Mucosa of descending colon (tissue), 3 donors: Measurements from ENCODE around the gene FOXL2NB. TPM values are rescaled to one million over a fixed set of nuclear protein-coding genes. Genes with fewer than 3 reads are reported as not detected.
A peak's percentile ranks its signal among the peaks of the same experiment; 100 is the strongest.

ENCODE experiments used
- ATAC-seq: fragments of 200-7000 bp; cut with Tn5 transposase; one replicate; pipeline ENCODE4 v1.9.1; 2020; ENCODE audit warnings: mild to moderate bottlenecking, moderate library complexity
- DNase-seq, 3 donors: peaks; one replicate each; pipeline ENCODE4 v3.0.0-alpha.2; 2020
- H3K36me3 ChIP-seq: fragments of 200-600 bp; one replicate; pipeline ENCODE4 v1.8.0; 2021; ENCODE audit warnings: low read depth, mild to moderate bottlenecking
- H3K4me1 ChIP-seq: fragments of 200-600 bp; one replicate; pipeline ENCODE4 v1.8.0; 2021; ENCODE audit warnings: low read depth, mild to moderate bottlenecking
- H3K4me3 ChIP-seq: fragments of 200-600 bp; one replicate; pipeline ENCODE4 v1.8.0; 2021; ENCODE audit warnings: mild to moderate bottlenecking
- H3K9me3 ChIP-seq: fragments of 200-600 bp; one replicate; pipeline ENCODE4 v1.8.0; 2021; ENCODE audit warnings: mild to moderate bottlenecking
- intact Hi-C, 2 donors: fragments of 100-400 bp; cut with DNase I in 1 of 2; cut with micrococcal nuclease in 1 of 2; formaldehyde crosslinking; loops; one replicate each; pipeline versions ENCODE4 v1.11.0 to v1.11.1; 2022; cut with DNase I, micrococcal nuclease
- total RNA-seq, 3 donors: library from RNA; stranded (reverse); fragmentation: NEBNext Ultra II Directional in 2 of 3; extraction: Animal tissue kit (Norgen Biotek cat#: 25700) in 2 of 3; gene quantifications; one replicate each; pipeline versions ENCODE4 v1.2.1 to v1.2.4, GENCODE V29; 2021 to 2023
- TF ChIP-seq, protein P1 (sequence below): fragments of 200-600 bp; IDR thresholded peaks from one replicate; pipeline ENCODE4 v1.8.0; 2022; ENCODE audit warnings: antibody characterized with exemption, mild to moderate bottlenecking
- donor health status: DM: no; HTN: no; CAD: no; lungs with moderate emphysema.
- donor health status: DM: no; HTN: no; CAD: no.
- donor health status: DM: no; HTN: yes; CAD: no.

Gene FOXL2NB
- total RNA-seq, 3 donors from 2014 or later = 0.17 TPM; not detected in 2

DNA sequence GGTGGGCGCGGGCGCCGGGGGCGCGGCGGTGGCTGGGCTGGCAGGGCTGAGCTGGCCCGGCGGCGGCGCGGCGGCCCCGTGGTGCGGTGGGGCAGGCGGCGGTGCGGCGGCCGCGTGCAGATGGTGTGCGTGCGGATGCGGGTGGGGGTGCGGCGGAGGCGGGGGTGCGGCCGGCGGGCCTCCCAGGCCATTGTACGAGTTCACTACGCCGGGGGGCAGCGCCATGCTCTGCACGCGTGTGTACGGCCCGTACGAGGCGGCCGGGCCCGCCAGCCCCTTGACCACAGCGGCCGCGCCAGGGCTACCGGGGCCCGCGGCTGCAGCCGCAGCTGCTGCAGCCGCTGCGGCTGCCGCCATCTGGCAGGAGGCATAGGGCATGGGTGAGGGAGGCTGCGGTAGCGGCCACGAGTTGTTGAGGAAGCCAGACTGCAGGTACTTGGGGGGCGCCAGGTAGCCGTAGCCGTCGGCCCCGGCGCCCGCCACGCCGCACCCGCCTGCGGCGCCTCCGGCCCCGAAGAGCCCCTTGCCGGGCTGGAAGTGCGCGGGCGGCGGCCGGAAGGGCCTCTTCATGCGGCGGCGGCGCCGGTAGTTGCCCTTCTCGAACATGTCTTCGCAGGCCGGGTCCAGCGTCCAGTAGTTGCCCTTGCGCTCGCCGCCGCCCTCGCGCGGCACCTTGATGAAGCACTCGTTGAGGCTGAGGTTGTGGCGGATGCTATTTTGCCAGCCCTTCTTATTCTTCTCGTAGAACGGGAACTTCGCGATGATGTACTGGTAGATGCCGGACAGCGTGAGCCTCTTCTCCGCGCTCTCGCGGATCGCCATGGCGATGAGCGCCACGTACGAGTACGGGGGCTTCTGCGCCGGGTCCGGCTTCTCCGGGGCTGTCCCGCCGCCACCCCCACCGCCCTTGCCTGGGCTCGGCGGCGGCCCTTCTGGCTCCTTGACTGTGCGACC is 1.0 kb upstream of the FOXL2NB start:
- ATAC-seq (peak; percentile 67), DNase-seq (peak; percentile 49 to 64 (median 61))
- TF ChIP-seq, protein P1, sequence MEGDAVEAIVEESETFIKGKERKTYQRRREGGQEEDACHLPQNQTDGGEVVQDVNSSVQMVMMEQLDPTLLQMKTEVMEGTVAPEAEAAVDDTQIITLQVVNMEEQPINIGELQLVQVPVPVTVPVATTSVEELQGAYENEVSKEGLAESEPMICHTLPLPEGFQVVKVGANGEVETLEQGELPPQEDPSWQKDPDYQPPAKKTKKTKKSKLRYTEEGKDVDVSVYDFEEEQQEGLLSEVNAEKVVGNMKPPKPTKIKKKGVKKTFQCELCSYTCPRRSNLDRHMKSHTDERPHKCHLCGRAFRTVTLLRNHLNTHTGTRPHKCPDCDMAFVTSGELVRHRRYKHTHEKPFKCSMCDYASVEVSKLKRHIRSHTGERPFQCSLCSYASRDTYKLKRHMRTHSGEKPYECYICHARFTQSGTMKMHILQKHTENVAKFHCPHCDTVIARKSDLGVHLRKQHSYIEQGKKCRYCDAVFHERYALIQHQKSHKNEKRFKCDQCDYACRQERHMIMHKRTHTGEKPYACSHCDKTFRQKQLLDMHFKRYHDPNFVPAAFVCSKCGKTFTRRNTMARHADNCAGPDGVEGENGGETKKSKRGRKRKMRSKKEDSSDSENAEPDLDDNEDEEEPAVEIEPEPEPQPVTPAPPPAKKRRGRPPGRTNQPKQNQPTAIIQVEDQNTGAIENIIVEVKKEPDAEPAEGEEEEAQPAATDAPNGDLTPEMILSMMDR = no peak
- no peaks in the 10 kb centered on the region for H3K36me3 ChIP-seq
- peaks cover 34% of the 10 kb centered on the region for H3K4me1 ChIP-seq
- H3K4me3 ChIP-seq = no peak overlapping the region
- intact Hi-C loops = loop anchor here in 1 of 2 donors (10.0 kb wide), 1 partner anchor 379 kb away; no protein-coding TSS in a partner anchor
- H3K9me3 ChIP-seq = no peaks in the 10 kb centered on the region

DNA sequence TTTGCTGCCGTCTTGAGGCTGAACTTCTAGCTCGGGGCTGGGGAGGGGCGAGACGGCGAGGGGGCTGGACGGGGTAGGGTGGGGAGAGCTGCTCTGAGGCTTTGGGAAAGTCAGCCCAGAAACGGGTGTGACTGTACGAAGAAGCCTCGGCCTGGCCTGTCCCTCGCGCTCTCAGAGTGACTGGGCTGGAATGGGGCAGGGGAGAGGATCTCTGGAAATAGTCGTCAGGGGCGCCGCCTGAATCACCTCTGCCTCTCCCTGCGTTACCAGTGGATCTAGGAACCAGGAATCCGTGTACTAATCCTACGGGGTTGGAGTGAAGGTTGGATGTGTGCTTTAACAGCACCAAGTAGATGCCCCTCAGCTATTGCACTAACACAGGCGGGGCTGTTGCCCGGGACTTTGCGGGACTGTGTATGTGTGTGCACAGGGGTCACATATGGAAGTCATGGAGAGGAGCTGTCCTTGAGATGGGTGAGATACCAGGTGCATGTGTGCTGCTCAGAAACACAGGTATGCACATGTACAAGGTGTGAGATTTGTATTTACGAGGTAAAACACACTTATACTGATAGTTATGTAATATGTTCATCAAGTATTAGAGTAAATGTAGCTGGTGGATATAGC is 591 bp downstream of the FOXL2NB start:
- no peak for DNase-seq
- Histone ChIP-seq H3K9me3 (no peaks in the 10 kb centered on the region), H3K36me3 (no peaks in the 10 kb centered on the region), H3K4me3 (no peak overlapping the region), H3K4me1 (peaks cover 34% of the 10 kb centered on the region)
- intact Hi-C loops = loop anchor here in 1 of 2 donors (10.0 kb wide), 1 partner anchor 377 kb away; no protein-coding TSS in a partner anchor
- TF ChIP-seq, protein P1 = no peak
- ATAC-seq = no peak

DNA sequence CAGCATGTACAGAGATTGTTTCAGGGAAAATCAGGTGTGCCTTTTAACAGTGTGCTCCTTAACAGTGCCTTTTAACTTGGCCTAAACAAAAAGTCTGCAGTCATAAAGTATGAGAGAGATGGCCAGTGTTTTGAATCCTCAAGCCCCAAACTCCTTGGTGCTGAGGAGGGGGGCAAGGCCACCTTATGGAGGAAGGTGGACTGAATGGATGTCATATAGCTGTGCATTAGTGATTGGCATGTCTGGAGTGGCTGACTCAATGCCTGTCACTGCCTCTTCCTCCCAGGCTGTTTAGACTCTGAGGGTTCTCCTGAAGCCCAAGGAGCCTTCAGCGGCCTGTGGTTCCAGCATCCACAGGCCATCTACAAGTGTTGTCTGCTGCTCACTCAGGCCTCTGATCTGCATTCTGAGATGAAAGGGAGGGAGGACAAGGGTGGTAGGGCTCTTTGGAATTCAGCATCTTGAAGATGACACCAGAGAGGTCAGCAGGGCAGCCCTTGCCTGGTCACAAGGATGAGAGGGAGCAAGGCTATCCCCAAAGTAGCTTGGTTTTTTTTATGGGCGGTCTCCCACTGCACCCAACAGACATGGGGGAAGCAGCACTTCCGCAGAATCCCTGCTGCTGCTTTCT is 1.5 kb downstream of the FOXL2NB start:
- DNase-seq (no peak), ATAC-seq (no peak)
- H3K9me3 ChIP-seq = no peaks in the 10 kb centered on the region
- intact Hi-C loops = loop anchor here in 1 of 2 donors (10.0 kb wide), 1 partner anchor 376 kb away; no protein-coding TSS in a partner anchor
- TF ChIP-seq, protein P1 = no peak
- no peaks in the 10 kb centered on the region for H3K36me3 ChIP-seq
- peaks cover 34% of the 10 kb centered on the region for H3K4me1 ChIP-seq
- H3K4me3 ChIP-seq = no peak overlapping the region

DNA sequence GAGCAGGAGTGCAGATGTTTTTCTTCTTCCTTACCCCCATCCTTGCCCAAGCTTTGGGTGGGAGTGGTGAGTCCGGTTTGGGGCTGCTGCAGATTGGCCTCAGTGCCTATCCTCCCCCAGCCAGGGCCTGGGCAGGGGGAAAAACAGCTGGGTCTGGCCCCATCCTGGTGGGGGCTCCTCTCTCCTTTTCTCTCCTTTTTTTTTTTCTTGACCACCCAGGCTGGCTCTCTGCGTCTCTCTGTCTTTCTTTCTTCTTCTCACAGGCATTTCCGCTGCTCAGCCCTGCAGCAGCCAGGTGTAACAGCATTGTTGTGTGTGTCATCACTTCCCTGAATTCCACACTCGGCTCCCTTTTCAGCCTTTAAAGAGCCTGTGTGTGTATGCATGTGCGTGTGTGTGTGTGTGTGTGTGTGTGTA is 2.0 kb downstream of the FOXL2NB start:
- intact Hi-C loops = loop anchor here in 1 of 2 donors (10.0 kb wide), 1 partner anchor 376 kb away; no protein-coding TSS in a partner anchor
- TF ChIP-seq, protein P1 = no peak
- peaks cover 34% of the 10 kb centered on the region for H3K4me1 ChIP-seq

DNA sequence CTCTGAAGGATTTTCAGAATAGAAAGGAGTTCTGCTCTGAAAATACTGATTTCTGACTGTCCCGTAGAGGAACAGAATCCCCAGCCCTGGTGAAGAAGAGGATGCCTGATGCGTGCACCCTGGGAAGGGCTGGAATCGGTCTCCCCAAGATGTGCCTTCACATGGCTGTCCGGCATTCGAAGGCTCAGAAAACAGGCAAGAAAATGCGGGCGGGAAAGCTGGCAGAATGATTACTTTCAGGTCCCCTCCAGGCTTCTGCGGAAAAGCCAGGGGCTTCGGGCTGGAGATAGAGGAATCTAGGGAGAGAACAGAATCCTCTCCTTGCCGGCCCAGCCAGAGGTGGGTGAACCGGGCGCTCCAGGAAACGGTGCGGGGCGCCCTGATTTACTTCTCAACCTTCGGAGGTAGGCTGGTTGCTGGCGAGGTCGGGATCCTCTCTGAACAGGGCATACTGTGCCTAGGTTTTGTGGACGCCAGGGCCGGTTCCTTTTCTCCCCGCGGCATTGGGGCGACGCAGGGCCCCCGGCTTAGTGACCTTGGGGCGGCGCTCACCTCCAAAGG is 2.5 kb downstream of the FOXL2NB start:
- H3K4me1 ChIP-seq = peaks cover 34% of the 10 kb centered on the region
- ATAC-seq (no peak), DNase-seq (no peak)
- no peaks in the 10 kb centered on the region for H3K36me3 ChIP-seq
- no peak overlapping the region for H3K4me3 ChIP-seq
- intact Hi-C loops = loop anchor here in 1 of 2 donors (10.0 kb wide), 1 partner anchor 375 kb away; no protein-coding TSS in a partner anchor
- H3K9me3 ChIP-seq = no peaks in the 10 kb centered on the region
- TF ChIP-seq, protein P1 = no peak

More for the DNA sequence above, 2.0 kb downstream of the FOXL2NB start:
- no peak overlapping the region for H3K4me3 ChIP-seq
- ATAC-seq (no peak), DNase-seq (no peak)
- no peaks in the 10 kb centered on the region for H3K9me3 ChIP-seq
- no peaks in the 10 kb centered on the region for H3K36me3 ChIP-seq
